Measurements from ENCODE around the gene GBE1.
"Not testable (repeated sequence)": the region's sequence is repeated elsewhere in the genome, so short reads cannot be mapped to it uniquely, and the experiment has no call there.

GBE1 gene

DNA sequence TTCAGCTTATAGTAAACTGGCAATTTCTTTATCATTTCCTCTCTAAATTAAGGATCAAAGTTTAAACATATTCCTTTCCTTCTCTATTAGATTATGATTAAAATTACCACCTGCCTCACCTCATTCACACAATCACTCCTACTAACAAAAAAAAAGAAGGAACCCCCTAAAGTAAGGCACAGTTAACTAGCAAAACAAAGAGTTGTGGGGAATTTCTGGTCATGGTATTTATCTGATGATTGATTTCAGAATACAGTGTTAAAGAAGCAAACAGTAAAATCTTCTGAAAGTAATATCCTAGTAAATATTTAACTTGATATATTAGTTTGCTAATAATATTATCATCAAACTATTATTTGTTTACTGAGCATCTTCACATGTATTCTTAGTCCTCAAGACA lies 8.8 kb downstream of the GBE1 start:
- DNase-seq, result no peak

DNA sequence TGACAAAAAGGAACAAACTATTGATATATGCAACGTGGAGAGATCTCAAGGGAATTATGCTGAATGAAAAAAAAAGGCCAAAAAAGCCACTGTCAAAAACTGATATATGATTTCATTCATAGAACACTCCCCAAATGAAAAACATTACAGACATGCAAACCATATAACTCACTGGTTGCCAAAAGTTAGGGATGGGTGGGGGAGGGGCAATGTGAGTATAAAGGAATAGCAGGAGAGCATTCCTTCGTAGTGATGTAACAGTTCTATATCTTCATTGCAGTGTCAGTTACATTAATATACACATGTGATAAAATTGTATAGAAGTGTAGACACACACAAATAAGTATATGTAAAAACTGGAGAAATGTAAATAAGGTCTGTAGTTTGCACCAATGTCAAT lies 12.2 kb downstream of the GBE1 start:
- DNase-seq, result no peak

DNA sequence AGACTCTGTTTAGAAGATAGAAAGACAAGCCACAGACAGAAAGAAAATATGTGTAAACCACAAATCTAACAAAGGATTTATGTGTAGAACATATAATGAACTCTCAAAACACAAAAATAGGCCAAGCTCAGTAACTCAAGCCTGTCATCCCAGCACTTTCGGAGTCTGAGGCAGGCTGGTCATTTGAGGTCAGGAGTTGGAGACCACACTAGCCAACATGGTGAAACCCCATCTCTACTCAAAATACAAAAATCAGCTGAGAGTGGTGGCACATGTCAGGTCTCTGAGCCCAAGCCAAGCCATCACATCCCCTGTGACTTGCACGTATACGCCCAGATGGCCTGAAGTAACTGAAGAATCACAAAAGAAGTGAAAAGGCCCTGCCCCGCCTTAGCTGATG lies 14.2 kb downstream of the GBE1 start:
- not testable (repeated sequence) for DNase-seq

DNA sequence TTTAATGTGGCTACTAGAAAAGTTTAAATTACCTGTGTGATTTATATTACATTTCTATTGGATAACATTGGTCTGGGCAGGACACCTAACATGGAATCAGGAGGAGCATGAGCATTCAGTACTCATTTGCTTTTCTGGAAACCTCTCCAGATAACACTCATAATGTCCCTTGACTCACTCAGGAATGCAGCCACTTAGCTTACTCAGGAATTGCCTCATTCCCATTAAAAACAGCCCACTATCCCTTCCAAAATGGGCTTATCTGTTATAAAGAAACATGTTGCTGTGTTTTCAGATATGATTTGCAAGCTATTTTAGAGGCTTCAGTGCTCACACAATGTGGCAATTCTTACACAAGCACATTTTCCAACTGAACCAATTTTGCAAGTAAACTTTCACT lies 17.1 kb downstream of the GBE1 start:
- no peak for DNase-seq

DNA sequence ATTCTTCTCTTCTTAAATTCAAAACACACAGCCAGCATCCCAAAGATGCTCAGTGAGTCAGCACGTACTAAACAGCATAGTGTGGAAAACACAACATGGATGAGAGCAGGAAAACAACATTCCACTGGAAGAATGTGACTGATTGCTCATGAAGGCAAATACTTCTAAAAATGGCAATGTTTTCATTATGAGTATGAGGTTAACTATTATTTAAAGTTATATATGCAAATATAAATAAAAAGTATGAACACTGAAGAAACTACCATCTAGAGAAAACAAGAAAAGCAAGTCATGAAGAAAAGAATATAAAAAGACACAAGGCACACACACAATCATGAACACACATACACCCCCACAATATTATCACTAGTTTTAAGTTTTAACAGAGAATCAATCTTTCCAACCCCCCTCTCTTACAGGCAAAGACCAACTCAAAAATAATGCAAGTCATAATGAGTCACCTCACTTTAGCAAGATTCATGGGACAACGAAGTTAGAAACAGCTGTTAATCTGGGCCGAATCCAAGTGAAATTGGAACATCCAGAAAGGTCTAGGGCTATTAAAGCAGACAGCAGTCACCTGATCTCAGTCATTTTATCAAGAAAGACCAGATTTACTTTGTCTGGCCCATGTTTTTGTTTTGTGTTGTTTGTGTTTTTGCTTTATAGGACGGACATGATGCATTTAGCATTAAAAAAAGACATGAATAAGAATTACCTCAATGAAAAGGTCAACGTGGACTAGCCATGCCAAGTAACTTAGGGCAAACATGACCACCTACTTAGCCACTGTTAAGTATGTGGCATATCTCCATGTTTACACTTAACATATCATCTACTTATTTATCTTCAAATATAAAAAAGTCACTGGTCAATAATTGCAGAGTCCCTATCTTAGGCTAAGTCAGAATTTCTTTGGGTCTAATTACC lies 18.1 kb downstream of the GBE1 start:
- peak; percentile 55 to 58 for DNase-seq

DNA sequence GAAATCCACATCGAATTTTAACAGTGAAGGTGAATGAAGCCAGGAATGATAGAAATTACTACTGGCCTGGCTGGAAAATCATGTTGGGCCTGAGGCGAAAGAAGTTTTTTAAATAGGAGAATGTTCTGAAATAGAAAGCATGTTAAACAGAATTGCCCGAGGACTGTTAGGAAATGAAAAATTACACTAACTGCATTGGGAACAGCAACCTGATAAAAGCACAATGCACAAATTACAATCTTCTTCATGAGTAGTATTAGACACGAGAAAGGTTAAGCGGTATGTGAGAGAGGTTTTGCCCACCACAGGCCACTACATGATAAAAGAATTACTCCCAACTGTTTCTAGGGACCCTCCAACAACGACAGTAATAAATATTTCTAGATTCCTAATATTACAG lies 18.9 kb downstream of the GBE1 start:
- DNase-seq, result no peak

DNA sequence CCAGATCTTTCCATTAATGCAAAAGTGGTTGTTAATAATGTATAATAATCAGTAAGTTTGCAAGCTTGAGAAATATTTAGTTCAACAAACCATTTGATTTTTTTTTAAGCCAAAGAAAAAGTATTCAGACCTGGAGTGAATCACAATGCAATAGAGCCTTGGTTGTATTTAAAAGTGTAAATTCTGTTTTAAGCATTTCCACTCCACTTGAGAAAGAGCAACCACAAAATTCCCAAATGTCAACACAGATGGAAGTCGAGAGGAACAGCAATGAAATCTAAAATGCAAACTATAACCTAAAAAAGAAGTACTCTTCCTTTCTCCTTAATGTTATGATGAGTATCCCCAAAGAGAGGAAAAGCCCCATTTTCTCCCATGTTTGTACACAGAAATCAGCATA lies 20.2 kb downstream of the GBE1 start:
- DNase-seq, result peak; percentile 59 to 60

DNA sequence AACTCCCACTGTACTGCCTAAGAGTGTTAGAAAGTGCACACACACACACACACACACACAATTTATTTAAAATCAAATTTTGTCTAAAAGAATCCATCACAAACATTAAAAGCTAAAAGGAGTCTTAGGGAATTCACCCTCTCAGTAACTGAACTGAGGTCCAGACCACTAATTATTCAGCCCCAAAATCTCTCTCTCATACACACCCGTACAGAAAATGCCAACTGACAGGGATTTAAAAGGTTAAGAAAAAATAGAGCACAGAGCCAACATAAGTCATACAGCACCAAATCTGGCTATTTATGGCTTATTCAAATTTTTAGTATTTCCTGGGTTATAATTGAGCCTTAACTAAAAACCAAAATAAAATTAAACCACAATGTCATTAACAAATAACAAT lies 20.7 kb downstream of the GBE1 start:
- DNase-seq, result no peak

DNA sequence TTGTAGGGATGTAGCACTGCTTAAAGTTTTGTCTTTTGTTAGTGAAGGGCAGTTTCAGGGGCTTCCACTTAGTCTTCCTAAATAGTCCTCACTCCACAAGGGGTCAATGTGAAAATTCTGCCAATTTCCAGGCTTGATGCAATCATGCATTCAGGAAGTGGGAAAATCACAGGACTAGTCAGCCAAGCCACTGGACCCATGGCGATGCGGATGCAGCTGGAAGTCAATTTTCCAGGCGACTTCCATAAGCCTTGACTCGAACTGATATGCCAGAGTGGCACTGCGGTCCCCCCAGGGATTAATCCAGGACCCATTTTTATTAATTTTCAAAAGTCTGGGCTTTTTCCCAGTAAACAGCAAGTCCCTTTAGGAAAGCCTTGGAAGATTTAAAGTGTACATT lies 26.1 kb downstream of the GBE1 start:
- DNase-seq, result no peak

DNA sequence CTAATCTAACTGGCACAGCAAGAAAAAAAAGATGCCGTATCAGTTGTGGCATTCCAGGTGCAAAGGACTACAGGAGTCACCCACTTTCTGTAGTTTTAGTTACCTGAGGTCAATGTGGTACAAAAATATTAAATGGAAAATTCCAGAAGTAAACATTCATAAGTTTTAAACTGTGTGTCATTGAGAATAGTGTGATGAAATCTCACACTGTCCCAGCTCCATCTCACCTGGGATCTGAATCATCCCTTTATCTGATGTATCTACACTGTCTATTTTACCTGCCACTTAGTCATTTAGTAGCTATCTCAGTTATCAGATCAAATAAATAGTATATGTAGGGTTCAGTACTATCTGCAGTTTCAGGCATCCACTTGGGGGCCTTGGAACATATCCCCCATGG lies 26.7 kb downstream of the GBE1 start:
- no peak for DNase-seq

DNA sequence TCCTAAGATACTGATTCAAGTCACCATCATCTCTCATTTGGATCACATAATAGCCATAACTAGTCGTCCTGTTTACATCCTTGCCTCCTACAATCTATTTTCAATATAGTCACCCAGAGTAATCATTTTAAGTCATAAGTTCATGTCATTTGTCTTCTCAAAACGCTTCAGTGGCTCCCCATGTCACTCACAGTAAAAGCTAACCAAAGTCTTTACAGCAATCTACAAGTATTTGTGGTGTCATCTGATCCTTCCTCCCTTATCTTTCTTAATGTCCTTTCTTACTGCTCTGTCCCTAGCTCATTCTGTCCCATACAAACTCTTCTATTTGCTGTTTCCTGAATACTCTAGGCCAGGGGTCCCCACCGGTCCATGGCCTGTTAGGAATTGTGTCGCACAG lies 28.8 kb downstream of the GBE1 start:
- DNase-seq, result no peak

DNA sequence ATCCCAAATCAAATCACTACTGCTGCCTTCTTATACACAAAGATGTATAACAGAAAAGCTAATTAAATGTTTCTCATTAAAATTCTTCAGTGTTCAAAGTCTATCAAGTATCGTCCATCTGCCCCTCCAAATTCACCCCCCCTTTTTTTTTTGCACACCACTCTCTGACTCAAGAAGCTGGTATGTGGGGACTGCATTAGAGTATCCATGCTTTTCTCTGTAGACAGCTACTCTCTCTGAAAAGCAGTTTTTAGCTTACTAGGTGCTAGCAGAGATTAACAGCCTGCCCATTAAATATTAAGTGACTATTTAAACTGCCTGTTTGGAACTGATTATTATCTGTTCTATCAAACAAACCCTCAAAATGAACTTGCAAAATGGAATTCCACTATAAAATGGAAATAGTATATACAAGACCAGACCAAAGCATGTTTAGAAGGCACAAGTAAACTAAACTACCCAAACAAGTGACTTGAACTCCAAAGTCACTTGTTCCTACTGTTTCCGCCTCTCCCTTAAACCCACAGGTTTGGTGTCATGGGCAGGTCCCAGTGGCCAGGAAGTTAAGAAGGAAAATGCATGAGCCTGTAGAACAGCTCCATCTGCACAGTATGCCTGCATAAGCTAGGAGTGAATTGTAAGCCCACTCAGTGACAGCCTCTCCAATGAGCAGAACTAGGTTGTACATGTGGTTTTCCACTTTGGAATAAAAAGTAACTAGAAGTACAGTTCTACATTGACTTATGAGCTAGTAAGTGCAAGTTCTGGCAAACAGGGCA lies 32.5 kb downstream of the GBE1 start:
- DNase-seq, result no peak

DNA sequence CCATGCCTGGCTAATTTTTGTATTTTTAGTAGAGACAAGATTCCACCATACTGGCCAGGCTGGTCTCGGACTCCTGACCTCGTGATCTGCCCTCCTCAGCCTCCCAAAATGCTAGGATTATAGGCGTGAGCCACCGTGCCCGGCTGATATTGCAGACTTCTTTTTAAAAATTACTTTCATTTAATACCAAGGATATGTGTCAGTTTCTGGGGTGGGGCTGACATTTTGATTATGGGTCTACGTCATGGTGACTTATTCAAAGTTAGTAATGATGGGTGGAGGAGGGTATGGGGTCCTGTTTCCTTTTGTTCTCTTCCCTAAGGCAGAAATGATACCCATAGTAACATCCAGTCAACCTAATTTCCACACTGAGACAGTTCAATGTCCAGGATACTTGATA lies 34.7 kb downstream of the GBE1 start:
- DNase-seq, result no peak

DNA sequence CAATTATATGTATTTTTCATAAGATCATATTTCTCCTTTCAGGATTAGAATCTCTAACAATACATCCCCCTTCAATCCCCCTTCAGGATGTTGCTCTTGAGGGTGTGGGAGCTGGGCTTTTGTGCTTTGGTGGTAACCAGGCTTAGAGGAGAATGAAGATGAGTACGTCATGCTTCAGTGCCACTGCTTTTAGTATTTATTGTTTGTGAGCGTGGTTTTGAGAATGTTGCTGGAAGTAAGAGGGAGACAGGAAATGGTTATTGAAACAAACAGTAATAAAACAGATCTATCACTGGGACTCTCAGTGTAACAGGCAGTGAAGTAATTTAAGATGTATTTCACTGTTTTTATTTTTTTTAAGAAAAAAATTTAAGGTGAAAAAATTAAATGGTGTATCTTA lies 35.3 kb downstream of the GBE1 start:
- DNase-seq, result no peak

DNA sequence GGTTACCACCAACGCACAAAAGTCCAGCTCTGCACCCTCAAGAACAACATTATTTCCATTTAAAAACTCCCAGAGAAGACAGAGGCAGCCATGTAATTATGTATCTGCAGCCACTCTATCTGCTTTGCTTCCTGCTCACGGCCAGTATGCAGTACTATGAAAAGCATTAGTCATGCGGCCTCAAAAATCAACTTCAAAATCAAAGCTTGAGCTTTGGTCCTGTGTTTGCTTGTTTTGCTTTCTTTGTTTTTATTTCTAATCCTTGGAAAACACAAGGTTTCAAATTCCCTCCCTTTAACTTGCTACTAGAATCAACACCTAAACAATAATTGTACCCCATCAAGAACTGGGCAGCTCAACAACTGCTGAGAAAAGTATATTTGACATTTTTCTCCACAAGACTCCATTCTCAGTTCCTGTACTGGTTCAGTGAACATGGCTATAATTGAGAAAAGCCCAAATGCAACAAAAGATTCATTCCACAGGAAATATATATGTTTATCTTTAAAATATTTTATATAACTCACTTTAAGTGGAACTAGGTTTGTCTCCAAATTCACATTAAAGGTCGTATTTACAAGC lies 37.6 kb downstream of the GBE1 start:
- DNase-seq, result no peak

DNA sequence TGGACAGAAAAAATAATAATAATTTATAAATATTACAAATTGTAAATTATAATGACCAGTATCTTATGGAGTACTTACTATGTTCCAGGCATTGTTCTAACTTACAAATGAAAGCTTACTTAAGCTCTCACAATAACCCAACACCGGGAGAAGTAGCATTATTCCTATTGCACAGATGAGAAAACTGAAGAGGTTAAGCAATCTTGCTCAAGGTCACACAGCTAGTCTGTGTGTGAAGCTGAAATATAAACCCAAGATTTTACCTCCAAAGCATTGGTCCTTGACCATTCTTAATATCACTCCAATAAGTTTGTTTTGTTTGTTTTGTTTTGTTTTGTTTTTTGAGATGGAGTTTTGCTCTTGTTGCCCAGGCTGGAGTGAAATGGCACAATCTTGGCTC lies 43.1 kb downstream of the GBE1 start:
- no peak for DNase-seq

DNA sequence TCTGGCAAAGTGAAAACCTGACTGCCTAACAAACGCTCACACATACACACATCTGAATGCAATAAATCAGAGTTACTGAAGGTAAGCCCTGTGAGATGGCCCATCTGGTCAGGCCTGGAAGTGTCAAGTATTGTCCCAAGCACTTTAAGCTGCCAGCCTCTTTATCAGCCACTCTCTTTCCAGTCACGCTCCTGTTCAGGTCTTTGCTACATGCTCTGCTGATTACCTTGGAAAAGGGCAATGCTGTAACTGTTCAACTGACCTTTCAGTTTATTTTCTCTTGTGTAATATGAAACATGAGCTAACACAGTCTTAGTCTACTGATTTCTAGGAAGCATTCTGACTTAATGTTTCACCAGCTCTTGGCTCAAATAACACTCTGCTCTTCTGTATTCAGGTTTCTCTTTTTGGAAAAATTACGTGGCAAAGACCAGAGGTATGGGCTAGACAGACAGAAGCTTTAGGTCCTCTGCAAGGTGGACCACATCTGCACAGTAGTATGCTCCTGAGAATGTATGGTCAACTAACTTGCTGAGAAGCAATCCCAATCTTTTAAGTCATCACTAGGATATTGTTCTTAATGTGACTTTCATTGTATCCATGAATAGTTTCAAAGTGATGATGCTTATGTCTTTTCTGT lies 44.5 kb downstream of the GBE1 start:
- DNase-seq, result no peak

DNA sequence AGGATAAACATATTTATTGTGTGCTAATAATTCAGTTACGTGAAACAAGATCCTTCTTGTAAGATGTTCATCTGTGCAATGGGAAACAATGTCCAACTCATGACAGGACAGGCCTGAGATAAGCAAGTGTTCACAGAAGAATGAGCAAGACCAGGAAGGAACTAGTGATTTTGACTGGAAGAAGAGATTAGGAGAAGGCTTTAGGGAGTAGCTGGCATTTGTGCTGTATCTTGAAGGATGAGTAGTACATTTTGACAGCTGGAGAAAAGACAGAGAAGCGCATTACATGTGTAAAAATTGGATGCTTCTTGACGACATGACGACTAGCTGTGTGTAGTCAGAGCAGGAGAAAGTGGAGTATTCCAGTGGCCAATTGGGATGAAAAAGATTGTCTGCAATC lies 48.4 kb downstream of the GBE1 start:
- no peak for DNase-seq

DNA sequence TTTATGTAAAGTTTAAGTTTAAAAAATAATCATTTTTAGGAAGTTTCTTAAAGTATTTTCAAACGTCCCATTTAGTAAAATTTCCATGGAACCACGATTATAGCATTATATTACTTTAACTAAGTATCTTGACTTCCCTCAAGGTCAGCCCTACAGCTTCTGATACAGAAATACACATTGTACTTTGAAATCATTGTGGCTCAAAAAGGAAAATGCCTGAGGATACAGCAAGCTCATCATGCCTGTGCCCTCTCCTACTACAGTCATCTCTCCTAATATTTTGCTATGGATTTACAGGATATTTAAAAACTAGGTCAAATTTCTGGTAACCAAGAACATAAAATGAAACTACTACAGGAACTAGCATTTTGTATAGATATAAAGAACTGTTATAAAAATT lies 51.8 kb downstream of the GBE1 start:
- DNase-seq, result no peak

DNA sequence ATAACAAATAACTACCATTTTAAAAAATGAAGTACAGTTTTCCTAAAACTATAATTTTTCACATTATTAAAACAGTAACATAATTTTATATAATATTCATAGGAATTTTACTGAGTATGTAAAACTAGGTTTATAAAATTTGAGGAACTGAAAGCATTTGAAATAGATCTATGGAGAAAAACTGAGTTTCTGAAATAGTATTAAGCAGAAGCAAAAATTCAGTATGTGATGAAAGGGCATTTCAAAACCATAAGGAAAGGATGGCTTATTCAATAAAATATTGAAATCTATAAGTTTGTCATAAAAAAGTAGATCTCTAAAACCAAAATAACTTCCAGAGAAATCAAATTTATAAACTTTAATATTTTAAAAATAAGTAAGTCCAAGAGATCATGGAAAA lies 53.4 kb downstream of the GBE1 start:
- peak; percentile 30 to 38 for DNase-seq

DNA sequence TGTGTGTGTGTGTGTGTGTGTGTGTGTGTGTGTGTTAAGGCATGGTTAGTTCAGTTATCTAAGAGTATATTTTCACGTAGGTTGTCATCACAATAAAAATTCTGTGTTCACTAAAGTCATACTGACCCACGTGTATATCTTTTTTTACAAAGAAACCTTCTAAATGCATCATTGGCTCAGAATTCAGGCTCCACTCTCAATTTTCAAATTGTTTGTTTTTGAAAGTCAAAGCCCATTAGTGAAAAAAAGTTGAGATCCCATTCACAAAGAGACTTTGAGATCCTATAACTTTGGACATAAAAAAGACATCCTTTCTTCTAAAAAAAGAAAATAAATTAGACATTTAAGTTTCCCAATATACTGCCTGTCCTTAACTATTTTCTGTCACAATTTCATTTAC lies 59.3 kb downstream of the GBE1 start:
- DNase-seq, result no peak

DNA sequence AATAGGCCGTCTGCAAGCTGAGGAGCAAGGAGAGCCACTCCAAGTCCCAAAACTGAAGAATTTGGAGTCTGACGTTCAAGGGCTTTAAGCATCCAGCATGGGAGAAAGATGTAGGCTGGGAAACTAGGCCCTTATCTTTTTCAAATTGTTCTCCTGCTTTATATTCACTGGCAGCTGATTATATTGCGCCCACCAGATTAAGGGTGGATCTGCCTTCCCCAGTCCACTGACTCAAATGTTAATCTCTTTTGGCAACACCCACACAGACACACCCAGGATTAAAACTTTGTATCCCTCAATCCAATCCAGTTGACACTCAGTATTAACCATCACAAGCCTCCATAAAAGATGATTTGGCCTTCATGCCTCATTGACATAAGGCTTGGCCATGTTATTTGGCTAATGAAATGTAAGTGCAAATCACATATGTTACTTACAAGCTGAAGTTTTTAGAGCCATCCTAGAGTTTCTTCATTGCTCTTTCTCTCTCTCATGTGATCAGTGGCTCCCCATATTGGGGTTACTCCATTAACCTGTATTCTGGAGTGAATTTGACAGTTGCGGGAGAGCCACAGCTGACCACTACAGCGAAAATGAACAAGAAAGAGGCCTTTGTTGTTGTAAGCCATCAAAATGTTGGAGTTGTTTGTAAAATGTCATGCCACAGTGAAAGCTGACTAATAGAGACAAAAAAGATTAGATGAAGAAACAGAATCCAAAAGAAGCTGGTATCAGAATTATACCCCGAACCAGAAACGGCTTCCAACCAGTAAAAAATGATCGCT lies 61.7 kb downstream of the GBE1 start:
- DNase-seq, result no peak

DNA sequence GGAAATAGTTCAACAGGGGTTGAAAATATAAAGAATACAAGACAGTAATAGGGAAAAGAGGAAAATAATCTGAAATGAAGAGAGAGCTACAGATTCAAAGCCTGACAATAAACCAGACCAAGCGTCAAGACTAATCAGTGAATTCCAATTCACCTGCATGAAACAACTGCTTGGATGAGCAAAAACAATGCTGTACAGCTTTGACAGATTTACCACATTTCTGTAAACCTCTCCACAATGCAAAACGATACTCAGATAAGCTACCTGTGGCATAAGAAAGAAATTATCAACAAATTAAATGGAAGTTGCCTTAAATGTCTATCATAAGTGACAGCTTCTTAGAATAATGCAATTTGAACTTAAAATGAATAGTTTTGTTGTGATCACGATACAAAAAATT lies 65.4 kb downstream of the GBE1 start:
- DNase-seq, result no peak

All from inflammatory macrophage treated with lipopolysaccharide for 1 hour (primary cell).